Activated CD4-positive, alpha-beta memory T cell treated with anti-CD3 and anti-CD28 coated beads for 36 hours (primary cell): ENCODE data around the gene BRICD5. TPM values are rescaled to one million over a fixed set of nuclear protein-coding genes. Genes with fewer than 3 reads are reported as not detected.

ENCODE experiments used
- CTCF ChIA-PET: fragments of 350-600 bp; sonication (Branson Sonifier 250); formaldehyde crosslinking; loops from one replicate; lab custom pipeline; 2021; ENCODE audit warnings: antibody characterized with exemption, inconsistent platforms; lab: Charles Lee
- POLR2A ChIA-PET: fragments of 350-600 bp; sonication (Branson Sonifier 250); formaldehyde crosslinking; loops from one replicate; lab custom pipeline; 2021; ENCODE audit warnings: antibody characterized with exemption; lab: Charles Lee
- DNase-seq: peaks from one replicate; pipeline ENCODE4 v3.0.0-alpha.2; 2020
- H3K27ac Mint-ChIP-seq: one replicate; pipeline ENCODE4 v1.8.0; 2021; ENCODE audit warnings: mixed read lengths
- H3K27me3 Mint-ChIP-seq: one replicate; pipeline ENCODE4 v1.8.0; 2021; ENCODE audit warnings: mixed read lengths
- H3K36me3 Mint-ChIP-seq: one replicate; pipeline ENCODE4 v1.8.0; 2021; ENCODE audit warnings: mixed read lengths
- H3K4me1 Mint-ChIP-seq: one replicate; pipeline ENCODE4 v1.8.0; 2021; ENCODE audit warnings: low read depth, mixed read lengths
- H3K4me3 Mint-ChIP-seq: one replicate; pipeline ENCODE4 v1.8.0; 2021; ENCODE audit warnings: mild to moderate bottlenecking, mixed read lengths
- H3K9me3 Mint-ChIP-seq: one replicate; pipeline ENCODE4 v1.8.0; 2021; ENCODE audit warnings: mixed read lengths
- intact Hi-C: fragments of 100-400 bp; cut with micrococcal nuclease; formaldehyde crosslinking; loops from one replicate; pipeline ENCODE4 v1.15.1; 2023
- total RNA-seq, 2 experiments: library from RNA; stranded (reverse); gene quantifications; one replicate each; pipeline ENCODE4 v1.2.3, GENCODE V29; 2021

Gene BRICD5
- total RNA-seq, 2 experiments from 2014 or later = 5.7 to 8.5 TPM

DNA sequence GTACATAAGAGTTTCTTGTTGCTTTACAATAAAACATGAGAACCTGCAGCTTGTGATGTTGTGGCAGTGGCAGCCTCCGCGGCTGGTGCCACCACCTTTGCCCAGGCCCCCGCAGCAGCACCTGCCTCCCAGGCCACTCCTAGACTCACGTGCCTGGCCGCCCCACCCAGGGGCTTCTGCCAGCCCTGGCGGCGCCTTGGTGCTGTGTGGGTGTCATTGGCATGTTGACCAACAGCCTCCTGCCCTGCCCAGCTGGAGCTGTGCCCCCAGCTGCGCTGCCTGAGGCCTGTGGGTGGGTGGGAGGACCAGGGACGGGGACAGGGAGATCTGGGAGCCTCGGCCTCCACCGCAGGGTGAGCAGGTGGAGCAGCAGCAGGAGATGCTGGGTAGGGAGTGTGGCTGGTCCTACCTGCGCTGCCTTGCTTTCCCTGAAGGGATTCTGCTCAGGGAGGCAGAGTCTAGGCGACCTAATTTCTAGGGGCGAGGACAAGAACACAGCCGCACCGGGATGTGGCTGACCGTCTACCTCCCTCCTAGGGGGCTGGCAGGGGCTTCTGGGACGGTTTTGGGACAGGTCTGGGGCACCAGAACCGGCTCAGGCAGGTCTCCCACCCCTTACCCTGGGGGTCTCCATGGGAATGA lies 25.2 kb upstream of the BRICD5 start:
- ChIA-PET POLR2A (interaction anchor here (1.5 kb wide), 1 partner anchor 23 kb away, joined by 3 read pairs; no protein-coding TSS in a partner anchor), CTCF (no interaction called here)
- H3K4me1 Mint-ChIP-seq = no peaks in the 10 kb centered on the region
- H3K4me3 Mint-ChIP-seq = no peak overlapping the region
- H3K27ac Mint-ChIP-seq = no peak overlapping the region
- peaks cover 16% of the 10 kb centered on the region for H3K36me3 Mint-ChIP-seq
- H3K9me3 Mint-ChIP-seq = no peaks in the 10 kb centered on the region
- no peak for DNase-seq
- H3K27me3 Mint-ChIP-seq = peaks cover 2% of the 10 kb centered on the region
- intact Hi-C loops = no loop called here

GRCh38 chr16:2235234-2235651 lies 24.6 kb upstream of the BRICD5 start:
- Mint-ChIP-seq H3K4me1 (no peaks in the 10 kb centered on the region), H3K36me3 (peaks cover 16% of the 10 kb centered on the region), H3K9me3 (no peaks in the 10 kb centered on the region), H3K27ac (no peak overlapping the region), H3K4me3 (no peak overlapping the region), H3K27me3 (peaks cover 2% of the 10 kb centered on the region)
- ChIA-PET POLR2A (no interaction called here), CTCF (no interaction called here)
- DNase-seq = no peak
- intact Hi-C loops = no loop called here

- H3K4me1 Mint-ChIP-seq = no peaks in the 10 kb centered on the region
- intact Hi-C loops = no loop called here
- H3K4me3 Mint-ChIP-seq = no peak overlapping the region
- POLR2A ChIA-PET = no interaction called here
- CTCF ChIA-PET = no interaction called here
- H3K27ac Mint-ChIP-seq = no peak overlapping the region
- DNase-seq = no peak
- peaks cover 20% of the 10 kb centered on the region for H3K36me3 Mint-ChIP-seq
- H3K9me3 Mint-ChIP-seq = no peaks in the 10 kb centered on the region
- peaks cover 2% of the 10 kb centered on the region for H3K27me3 Mint-ChIP-seq
Measured at GRCh38 chr16:2234813-2235170, 24.1 kb upstream of the BRICD5 start.

DNA sequence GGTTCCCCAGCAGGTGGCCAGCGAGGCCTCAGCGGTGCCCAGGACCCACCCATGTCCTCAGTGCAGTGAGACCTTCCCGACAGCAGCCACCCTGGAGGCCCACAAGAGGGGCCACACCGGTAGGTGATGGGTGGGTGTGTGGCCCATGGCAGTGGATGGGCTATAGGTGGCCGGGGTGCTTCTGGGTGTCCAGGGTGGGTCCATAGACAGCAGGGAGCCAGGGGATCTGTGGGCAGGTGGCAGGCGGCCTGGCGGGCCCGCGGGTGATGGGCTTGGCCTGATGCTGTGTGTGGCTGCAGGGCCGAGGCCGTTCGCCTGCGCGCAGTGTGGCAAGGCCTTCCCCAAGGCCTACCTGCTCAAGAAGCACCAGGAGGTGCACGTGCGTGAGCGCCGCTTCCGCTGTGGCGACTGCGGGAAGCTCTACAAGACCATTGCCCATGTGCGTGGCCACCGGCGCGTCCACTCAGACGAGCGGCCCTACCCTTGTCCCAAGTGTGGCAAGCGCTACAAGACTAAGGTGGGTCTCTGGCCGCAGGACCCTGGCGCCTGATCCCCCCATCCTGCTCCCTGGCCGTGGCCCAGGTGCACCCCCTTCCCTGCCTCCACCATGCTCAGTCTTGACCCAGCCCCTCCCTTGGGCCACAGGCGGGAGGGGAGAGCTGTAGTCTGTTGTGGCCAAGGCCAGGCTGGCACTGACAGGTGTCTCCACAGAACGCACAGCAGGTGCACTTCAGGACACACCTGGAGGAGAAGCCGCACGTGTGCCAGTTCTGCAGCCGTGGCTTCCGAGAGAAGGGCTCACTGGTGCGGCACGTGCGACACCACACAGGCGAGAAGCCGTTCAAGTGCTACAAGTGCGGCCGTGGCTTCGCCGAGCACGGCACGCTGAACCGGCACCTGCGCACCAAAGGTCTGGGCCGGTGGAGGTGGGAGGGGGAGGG lies 23.5 kb upstream of the BRICD5 start:
- POLR2A ChIA-PET = no interaction called here
- Mint-ChIP-seq H3K27me3 (peaks cover 2% of the 10 kb centered on the region), H3K9me3 (no peaks in the 10 kb centered on the region), H3K27ac (no peak overlapping the region), H3K4me3 (no peak overlapping the region), H3K4me1 (no peaks in the 10 kb centered on the region), H3K36me3 (peaks cover 25% of the 10 kb centered on the region)
- intact Hi-C loops = no loop called here
- CTCF ChIA-PET = no interaction called here
- DNase-seq = no peak

GRCh38 chr16:2233046-2233775 lies 22.5 kb upstream of the BRICD5 start:
- H3K4me1 Mint-ChIP-seq = no peaks in the 10 kb centered on the region
- ChIA-PET CTCF (no interaction called here), POLR2A (no interaction called here)
- intact Hi-C loops = no loop called here
- peaks cover 25% of the 10 kb centered on the region for H3K36me3 Mint-ChIP-seq
- no peak for DNase-seq
- no peaks in the 10 kb centered on the region for H3K9me3 Mint-ChIP-seq
- no peak overlapping the region for H3K4me3 Mint-ChIP-seq
- no peak overlapping the region for H3K27ac Mint-ChIP-seq
- H3K27me3 Mint-ChIP-seq = peaks cover 2% of the 10 kb centered on the region

- Mint-ChIP-seq H3K4me3 (no peak overlapping the region), H3K27ac (no peak overlapping the region), H3K4me1 (no peaks in the 10 kb centered on the region), H3K36me3 (peaks cover 25% of the 10 kb centered on the region), H3K27me3 (peaks cover 2% of the 10 kb centered on the region), H3K9me3 (no peaks in the 10 kb centered on the region)
- POLR2A ChIA-PET = no interaction called here
- intact Hi-C loops = no loop called here
- CTCF ChIA-PET = no interaction called here
- DNase-seq = no peak
Measured at GRCh38 chr16:2232094-2232990, 21.7 kb upstream of the BRICD5 start.

DNA sequence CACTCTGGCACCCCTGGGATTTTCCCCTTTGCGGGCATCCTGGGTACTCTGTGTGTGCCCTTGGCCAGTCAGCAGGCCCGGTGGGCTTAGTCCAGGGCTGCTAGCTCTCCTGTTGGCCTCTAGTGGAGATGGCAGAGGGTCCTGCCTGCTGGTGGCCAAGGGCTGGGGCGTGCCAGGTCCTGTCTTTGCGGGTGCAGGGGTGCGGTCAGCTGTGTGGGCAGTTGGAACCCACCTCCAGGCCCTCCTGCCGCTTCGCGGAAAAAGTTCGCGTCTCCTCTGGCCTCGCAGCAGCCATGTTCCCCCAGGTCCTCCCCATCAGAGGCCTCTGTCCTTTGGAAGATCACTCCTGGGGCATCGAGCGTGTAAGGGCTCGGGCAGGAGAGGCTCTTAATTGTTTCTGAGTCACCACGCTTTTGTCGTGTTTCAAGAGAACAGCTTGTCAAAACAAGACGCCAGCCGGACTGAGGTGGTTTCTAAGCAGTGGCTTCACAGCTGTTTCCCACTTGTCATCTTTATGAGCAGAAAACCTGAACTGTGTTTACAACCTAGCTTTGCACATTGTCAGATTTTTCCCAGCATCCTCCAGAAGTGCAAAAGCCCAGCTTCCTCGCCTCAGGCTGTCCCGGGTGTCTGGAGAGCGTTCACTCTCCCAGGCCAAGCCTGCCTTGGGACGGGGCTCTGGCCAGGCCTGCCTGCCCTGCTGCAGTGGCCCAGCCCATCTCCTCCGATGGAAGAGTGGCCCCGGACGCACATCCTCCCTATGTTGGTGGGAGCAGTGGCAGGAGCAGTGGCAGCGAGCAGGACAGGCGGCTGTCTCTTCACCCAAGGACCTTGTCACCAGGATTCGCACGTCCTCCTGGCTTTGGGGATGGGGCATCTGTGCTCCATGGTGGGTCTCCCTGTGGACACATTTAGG lies 20.6 kb upstream of the BRICD5 start:
- DNase-seq = no peak
- ChIA-PET CTCF (no interaction called here), POLR2A (no interaction called here)

GRCh38 chr16:2230376-2230775 lies 19.7 kb upstream of the BRICD5 start:
- H3K9me3 Mint-ChIP-seq = no peaks in the 10 kb centered on the region
- peaks cover 23% of the 10 kb centered on the region for H3K36me3 Mint-ChIP-seq
- no peak for DNase-seq
- H3K4me1 Mint-ChIP-seq = peaks cover 6% of the 10 kb centered on the region
- no peak overlapping the region for H3K4me3 Mint-ChIP-seq
- peaks cover under 1% of the 10 kb centered on the region for H3K27me3 Mint-ChIP-seq
- no peak overlapping the region for H3K27ac Mint-ChIP-seq
- POLR2A ChIA-PET = no interaction called here
- CTCF ChIA-PET = no interaction called here
- intact Hi-C loops = no loop called here

More for the DNA sequence above, 20.6 kb upstream of the BRICD5 start:
- Mint-ChIP-seq H3K36me3 (peaks cover 25% of the 10 kb centered on the region), H3K4me1 (peaks cover 2% of the 10 kb centered on the region), H3K27me3 (peaks cover 2% of the 10 kb centered on the region), H3K27ac (no peak overlapping the region), H3K4me3 (no peak overlapping the region), H3K9me3 (no peaks in the 10 kb centered on the region)
- intact Hi-C loops = no loop called here

GRCh38 chr16:2229632-2230250 lies 19.1 kb upstream of the BRICD5 start:
- no peak for DNase-seq
- CTCF ChIA-PET = no interaction called here

DNA sequence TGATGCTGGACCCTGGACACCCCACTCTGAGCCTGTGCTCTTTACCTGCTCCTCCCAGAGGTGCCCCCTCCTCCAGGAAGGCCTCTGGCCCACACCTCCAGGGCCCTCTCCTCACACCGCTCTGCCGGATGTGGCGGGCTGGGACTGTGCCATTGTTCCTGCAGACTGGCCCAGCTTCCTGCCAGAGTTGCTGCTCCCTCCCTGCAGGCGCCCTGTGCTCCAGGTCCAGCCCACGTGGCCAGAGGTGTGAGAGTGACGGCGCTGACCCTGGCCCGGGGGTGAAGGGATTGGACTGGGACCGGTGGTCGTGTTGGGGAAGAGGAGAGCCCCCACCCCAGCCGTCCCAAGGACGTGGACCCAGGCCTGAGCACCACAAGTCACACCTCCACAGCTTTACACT lies 18.4 kb upstream of the BRICD5 start:
- Mint-ChIP-seq H3K4me1 (peaks cover 15% of the 10 kb centered on the region), H3K27ac (no peak overlapping the region), H3K27me3 (no peaks in the 10 kb centered on the region), H3K36me3 (peaks cover 15% of the 10 kb centered on the region), H3K4me3 (no peak overlapping the region), H3K9me3 (no peaks in the 10 kb centered on the region)
- intact Hi-C loops = no loop called here
- no peak for DNase-seq
- ChIA-PET POLR2A (no interaction called here), CTCF (no interaction called here)

More at GRCh38 chr16:2229632-2230250, 19.1 kb upstream of the BRICD5 start:
- Mint-ChIP-seq H3K27ac (no peak overlapping the region), H3K36me3 (peaks cover 18% of the 10 kb centered on the region), H3K9me3 (no peaks in the 10 kb centered on the region), H3K4me3 (no peak overlapping the region), H3K27me3 (no peaks in the 10 kb centered on the region), H3K4me1 (peaks cover 10% of the 10 kb centered on the region)
- POLR2A ChIA-PET = no interaction called here
- intact Hi-C loops = no loop called here
